CD4-positive, alpha-beta T cell (primary cell): Measurements from ENCODE around the gene RLN3. TPM values are rescaled to one million over a fixed set of nuclear protein-coding genes. Genes with fewer than 3 reads are reported as not detected.

Experiments used
- ATAC-seq: fragments of 200-7000 bp; cut with Tn5 transposase; one replicate; pipeline ENCODE4 v1.10.0; 2022; ENCODE audit warnings: mild to moderate bottlenecking; ENCODE audit not compliant: poor library complexity
- CTCF ChIA-PET: fragments of 350-600 bp; sonication (Branson Sonifier 250); formaldehyde crosslinking; loops from one replicate; lab custom pipeline; 2021; ENCODE audit warnings: antibody characterized with exemption, inconsistent platforms; lab: Charles Lee
- POLR2A ChIA-PET: fragments of 350-600 bp; sonication (Branson Sonifier 250); formaldehyde crosslinking; loops from one replicate; lab custom pipeline; 2021; ENCODE audit warnings: antibody characterized with exemption, inconsistent platforms; lab: Charles Lee
- DNase-seq, 14 experiments: peaks; one replicate each; pipeline ENCODE4 v3.0.0-alpha.2; 2013 to 2020; ENCODE audit warnings: mixed read lengths in 2 of 14
- H3K27ac ChIP-seq, 2 donors: one replicate each; pipeline versions ENCODE4 v1.5.1 to v1.7.0; 2013; ENCODE audit warnings: low read length in 2 of 2, low read depth in 1 of 2, mild to moderate bottlenecking in 1 of 2
- H3K27me3 ChIP-seq, 2 experiments: 1 replicate in 1 of 2; 2 replicates in 1 of 2; pipeline versions ENCODE4 v1.6.1 to v1.7.0; 2013; ENCODE audit warnings: low read length in 2 of 2, control low read depth in 1 of 2, mild to moderate bottlenecking in 1 of 2, moderate library complexity in 1 of 2; ENCODE audit not compliant: insufficient read depth in 2 of 2, control insufficient read depth in 1 of 2
- H3K36me3 ChIP-seq: one replicate; pipeline ENCODE4 v1.6.1; 2013; ENCODE audit warnings: low read length, control low read depth; ENCODE audit not compliant: insufficient read depth
- H3K4me1 ChIP-seq: one replicate; pipeline ENCODE4 v1.6.1; 2013; ENCODE audit warnings: low read length, control low read depth; ENCODE audit not compliant: insufficient read depth
- H3K4me3 ChIP-seq: one replicate; pipeline ENCODE4 v1.5.1; 2013; ENCODE audit warnings: mild to moderate bottlenecking, low read length, moderate library complexity
- H3K9me3 ChIP-seq, 2 experiments: 1 replicate in 1 of 2; 2 replicates in 1 of 2; pipeline versions ENCODE4 v1.6.1 to v1.7.0; 2013; ENCODE audit warnings: low read length in 2 of 2, mild to moderate bottlenecking in 2 of 2, control low read depth in 1 of 2, moderate library complexity in 1 of 2; ENCODE audit not compliant: control insufficient read depth in 1 of 2, insufficient read depth in 1 of 2
- H3K27ac Mint-ChIP-seq: one replicate; pipeline ENCODE4 v1.8.0; 2020; ENCODE audit warnings: mixed read lengths
- H3K27me3 Mint-ChIP-seq: one replicate; pipeline ENCODE4 v1.8.0; 2021; ENCODE audit warnings: mixed read lengths
- H3K36me3 Mint-ChIP-seq: one replicate; pipeline ENCODE4 v1.8.0; 2021; ENCODE audit warnings: low read depth, mixed read lengths
- H3K4me1 Mint-ChIP-seq: one replicate; pipeline ENCODE4 v1.8.0; 2021; ENCODE audit warnings: low read depth, mixed read lengths
- H3K4me3 Mint-ChIP-seq: one replicate; pipeline ENCODE4 v1.8.0; 2020; ENCODE audit warnings: mild to moderate bottlenecking, mixed read lengths
- H3K9me3 Mint-ChIP-seq: one replicate; pipeline ENCODE4 v1.8.0; 2020; ENCODE audit warnings: mixed read lengths
- intact Hi-C, 2 experiments: fragments of 100-400 bp; cut with DNase I in 1 of 2; cut with micrococcal nuclease in 1 of 2; formaldehyde crosslinking; loops; one replicate each; pipeline versions ENCODE4 v1.15.1 to v1.9.0; 2023 to 2025; cut with DNase I, micrococcal nuclease
- polyA plus RNA-seq, 2 donors: library from polyadenylated mRNA; unstranded; fragments of 120-200 nt; gene quantifications; one replicate each; pipeline ENCODE4 v1.2.1, GENCODE V29; 2013
- total RNA-seq, 174 experiments: library from RNA in 2 of 174; stranded (reverse) in 2 of 174; gene quantifications; one replicate each; pipeline ENCODE4 v1.2.3 and lab custom pipeline; 2021 to 2026
- TF ChIP-seq, protein P1 (sequence below): fragments of 200-600 bp; IDR thresholded peaks from one replicate; pipeline ENCODE4 v1.8.0; 2022; ENCODE audit warnings: antibody characterized with exemption, mild to moderate bottlenecking

RLN3 gene, protein sequence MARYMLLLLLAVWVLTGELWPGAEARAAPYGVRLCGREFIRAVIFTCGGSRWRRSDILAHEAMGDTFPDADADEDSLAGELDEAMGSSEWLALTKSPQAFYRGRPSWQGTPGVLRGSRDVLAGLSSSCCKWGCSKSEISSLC
- total RNA-seq, result not detected
- not detected for polyA plus RNA-seq (2013, experiment 1 of 2)
- polyA plus RNA-seq (2013, experiment 2 of 2), result 0.37 TPM
- total RNA-seq (lab: John Stamatoyannopoulos, UW), result 0 to 0.39 (median 0) reads per million in 172 experiments

DNA sequence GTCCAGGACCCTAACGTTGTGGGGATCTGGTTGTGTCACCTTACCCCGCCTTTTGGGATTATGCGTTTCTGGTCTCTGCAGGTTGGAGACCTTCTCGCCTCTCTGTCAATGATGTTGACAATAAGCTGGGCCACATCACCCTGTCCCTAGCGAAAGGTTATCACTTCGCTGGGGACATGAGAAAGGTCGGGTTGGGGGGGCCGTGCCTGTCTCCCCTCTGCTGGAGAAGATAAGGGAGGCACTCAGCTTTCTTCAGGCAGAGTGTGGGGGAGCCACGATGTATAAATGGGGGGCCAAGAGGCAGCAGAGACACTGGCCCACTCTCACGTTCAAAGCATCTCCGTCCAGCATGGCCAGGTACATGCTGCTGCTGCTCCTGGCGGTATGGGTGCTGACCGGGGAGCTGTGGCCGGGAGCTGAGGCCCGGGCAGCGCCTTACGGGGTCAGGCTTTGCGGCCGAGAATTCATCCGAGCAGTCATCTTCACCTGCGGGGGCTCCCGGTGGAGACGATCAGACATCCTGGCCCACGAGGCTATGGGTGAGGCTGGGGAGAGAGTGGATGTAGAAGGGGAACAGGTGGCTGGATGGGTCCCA, at the start of gene RLN3:
RLN3 (plus strand) TSS at position 293 of the 595 bp plus-strand sequence; CDS start at position 350, 57 bp downstream.
- H3K4me1 Mint-ChIP-seq, result peaks cover 41% of the 10 kb centered on the region
- intact Hi-C loops, result no loop called here
- H3K4me1 ChIP-seq, result peaks cover 47% of the 10 kb centered on the region
- H3K9me3 ChIP-seq, result no peaks in the 10 kb centered on the region
- ChIA-PET CTCF (no interaction called here), POLR2A (interaction anchor here (0.6 to 2.3 kb wide), 3 partner anchors 21 to 150 kb away, joined by 3 to 13 read pairs (median 3); partner anchors contain the start of gene RFX1)
- ATAC-seq (no peak), DNase-seq (no peak)
- H3K9me3 Mint-ChIP-seq, result no peaks in the 10 kb centered on the region
- H3K36me3 Mint-ChIP-seq, result peaks cover 12% of the 10 kb centered on the region
- peak within 1 kb of the TSS; percentile 60 for H3K4me3 Mint-ChIP-seq
- H3K27ac ChIP-seq, result no peak within 1 kb of the TSS
- H3K36me3 ChIP-seq, result no peaks in the 10 kb centered on the region
- H3K27me3 ChIP-seq, result no peaks in the 10 kb centered on the region
- TF ChIP-seq, protein P1, sequence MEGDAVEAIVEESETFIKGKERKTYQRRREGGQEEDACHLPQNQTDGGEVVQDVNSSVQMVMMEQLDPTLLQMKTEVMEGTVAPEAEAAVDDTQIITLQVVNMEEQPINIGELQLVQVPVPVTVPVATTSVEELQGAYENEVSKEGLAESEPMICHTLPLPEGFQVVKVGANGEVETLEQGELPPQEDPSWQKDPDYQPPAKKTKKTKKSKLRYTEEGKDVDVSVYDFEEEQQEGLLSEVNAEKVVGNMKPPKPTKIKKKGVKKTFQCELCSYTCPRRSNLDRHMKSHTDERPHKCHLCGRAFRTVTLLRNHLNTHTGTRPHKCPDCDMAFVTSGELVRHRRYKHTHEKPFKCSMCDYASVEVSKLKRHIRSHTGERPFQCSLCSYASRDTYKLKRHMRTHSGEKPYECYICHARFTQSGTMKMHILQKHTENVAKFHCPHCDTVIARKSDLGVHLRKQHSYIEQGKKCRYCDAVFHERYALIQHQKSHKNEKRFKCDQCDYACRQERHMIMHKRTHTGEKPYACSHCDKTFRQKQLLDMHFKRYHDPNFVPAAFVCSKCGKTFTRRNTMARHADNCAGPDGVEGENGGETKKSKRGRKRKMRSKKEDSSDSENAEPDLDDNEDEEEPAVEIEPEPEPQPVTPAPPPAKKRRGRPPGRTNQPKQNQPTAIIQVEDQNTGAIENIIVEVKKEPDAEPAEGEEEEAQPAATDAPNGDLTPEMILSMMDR, result no peak
- no peaks in the 10 kb centered on the region for H3K27me3 Mint-ChIP-seq
- H3K4me3 ChIP-seq, result no peak within 1 kb of the TSS
- H3K27ac Mint-ChIP-seq, result peak within 1 kb of the TSS; percentile 12

DNA sequence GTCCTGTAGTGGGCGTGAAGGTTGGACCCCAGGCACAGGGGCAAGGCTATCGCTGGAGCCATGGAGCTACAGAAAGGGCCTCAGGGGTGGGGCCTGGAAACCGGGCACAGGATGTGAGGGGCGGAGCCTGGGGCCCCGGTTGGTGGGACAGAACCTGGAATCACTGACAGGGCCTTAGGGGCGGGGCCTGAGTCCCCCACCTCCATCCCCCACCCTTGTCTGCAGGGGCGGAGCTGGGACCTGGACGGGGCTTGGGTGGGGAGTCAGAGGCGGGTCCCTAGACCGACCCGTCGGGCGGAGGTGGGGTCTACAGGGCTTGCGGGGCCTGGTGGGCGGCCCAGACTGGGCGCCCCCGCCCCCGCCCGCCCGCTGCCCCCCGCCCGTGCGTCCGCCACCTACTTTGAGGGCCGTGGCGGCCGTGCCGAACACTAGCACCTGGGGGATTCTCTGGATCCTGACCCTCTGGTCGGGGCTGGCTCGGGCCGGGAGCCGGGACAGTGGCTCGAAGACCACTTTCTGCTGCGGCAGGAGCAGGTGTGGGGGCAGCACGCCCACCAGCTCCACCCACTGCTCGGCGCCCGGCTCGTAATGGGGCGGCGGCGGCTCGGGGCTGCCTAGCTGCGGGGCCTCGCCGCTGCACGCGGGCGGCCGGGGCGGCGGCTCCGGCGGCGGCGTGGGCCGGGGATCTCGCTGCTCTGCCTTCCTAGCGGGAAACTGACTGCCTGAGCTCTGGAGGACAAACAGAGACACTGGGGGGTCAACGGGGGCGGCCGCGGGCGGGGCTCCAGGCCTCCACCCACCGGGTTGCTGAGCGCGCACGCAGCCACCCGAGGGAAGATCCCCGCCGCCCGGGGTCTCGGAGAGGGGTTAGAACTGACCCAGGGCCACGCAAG, 49.4 kb upstream of the RLN3 start:
- Mint-ChIP-seq H3K4me3 (peak overlapping the region; percentile 54), H3K27me3 (no peaks in the 10 kb centered on the region), H3K4me1 (peaks cover 41% of the 10 kb centered on the region), H3K36me3 (peaks cover 12% of the 10 kb centered on the region), H3K27ac (peak overlapping the region; percentile 63), H3K9me3 (no peaks in the 10 kb centered on the region)
- peak in 2 of 14 experiments; percentile 36 to 42 for DNase-seq
- TF ChIP-seq, protein P1, result no peak
- ChIA-PET CTCF (interaction anchor here (0.9 to 1.8 kb wide), 2 partner anchors 53 to 94 kb away, joined by 3 to 4 read pairs; partner anchors contain the start of genes IL27RA and MISP3), POLR2A (interaction anchor here (0.6 to 3.2 kb wide), 7 partner anchors 8 to 53 kb away, joined by 3 to 20 read pairs (median 4); partner anchors contain the start of genes DCAF15 and IL27RA)
- H3K36me3 ChIP-seq, result peaks cover 25% of the 10 kb centered on the region
- intact Hi-C loops, result no loop called here
- H3K27ac ChIP-seq, result peak overlapping the region in 1 of 2 donors; percentile 23
- H3K4me1 ChIP-seq, result peaks cover 59% of the 10 kb centered on the region
- H3K9me3 ChIP-seq, result no peaks in the 10 kb centered on the region
- peak; percentile 19 for ATAC-seq
- H3K27me3 ChIP-seq, result no peaks in the 10 kb centered on the region
- H3K4me3 ChIP-seq, result peak overlapping the region; percentile 1

DNA sequence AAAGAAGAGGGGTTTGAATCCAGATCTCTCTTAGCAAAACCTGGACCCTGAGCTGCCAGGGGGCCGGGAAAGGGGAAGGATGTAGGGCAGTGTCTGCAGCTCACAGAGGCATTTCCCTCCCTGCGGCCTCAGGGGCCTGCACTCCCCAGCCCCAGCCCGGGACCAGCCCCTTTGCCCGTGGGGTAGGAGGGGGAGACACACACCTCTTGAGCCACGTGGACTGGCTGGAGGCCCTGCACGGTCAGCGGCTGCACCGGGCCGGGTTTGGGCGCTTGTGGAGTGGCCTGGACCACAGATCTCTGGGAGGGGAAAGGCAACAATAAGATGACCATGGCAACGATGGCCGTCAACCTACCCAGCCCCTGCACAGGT, 48.7 kb upstream of the RLN3 start:
- CTCF ChIA-PET, result interaction anchor here (0.7 to 0.9 kb wide), 2 partner anchors 27 to 53 kb away, joined by 3 read pairs; partner anchors contain the start of genes IL27RA and RFX1
- POLR2A ChIA-PET, result interaction anchor here (1.3 to 3.2 kb wide), 4 partner anchors 24 to 52 kb away, joined by 4 to 20 read pairs (median 7); partner anchors contain the start of genes DCAF15 and IL27RA
- Histone ChIP-seq H3K27ac (no peak overlapping the region), H3K27me3 (no peaks in the 10 kb centered on the region), H3K4me3 (peak overlapping the region; percentile 1), H3K36me3 (peaks cover 25% of the 10 kb centered on the region), H3K9me3 (no peaks in the 10 kb centered on the region), H3K4me1 (peaks cover 59% of the 10 kb centered on the region)
- H3K27me3 Mint-ChIP-seq, result no peaks in the 10 kb centered on the region
- H3K4me1 Mint-ChIP-seq, result peaks cover 39% of the 10 kb centered on the region
- H3K27ac Mint-ChIP-seq, result peak overlapping the region; percentile 72
- DNase-seq (peak in 1 of 14 experiments; percentile 20), ATAC-seq (no peak)
- intact Hi-C loops, result no loop called here
- peaks cover 7% of the 10 kb centered on the region for H3K36me3 Mint-ChIP-seq
- TF ChIP-seq, protein P1, result no peak
- no peaks in the 10 kb centered on the region for H3K9me3 Mint-ChIP-seq
- H3K4me3 Mint-ChIP-seq, result peak overlapping the region; percentile 51
